Nephron progenitor cell (in vitro differentiated cells): ENCODE measurements around the gene EDIL3.

ENCODE experiments used
- DNase-seq: peaks from one replicate; pipeline ENCODE4 v3.0.0; 2021
- H3K27ac Mint-ChIP-seq: 2 replicates; pipeline ENCODE4 v1.8.0; 2021; ENCODE audit warnings: mild to moderate bottlenecking, moderate library complexity, mixed read lengths
- H3K27me3 Mint-ChIP-seq: 2 replicates; pipeline ENCODE4 v1.8.0; 2021; ENCODE audit warnings: mild to moderate bottlenecking, low read depth, mixed read lengths; ENCODE audit not compliant: poor library complexity
- H3K36me3 Mint-ChIP-seq: 2 replicates; pipeline ENCODE4 v1.8.0; 2021; ENCODE audit warnings: low read depth, mixed read lengths
- H3K4me1 Mint-ChIP-seq: 2 replicates; pipeline ENCODE4 v1.8.0; 2021; ENCODE audit warnings: mixed read lengths
- H3K4me3 Mint-ChIP-seq: 2 replicates; pipeline ENCODE4 v1.8.0; 2021; ENCODE audit warnings: mild to moderate bottlenecking, moderate library complexity, mixed read lengths
- H3K9me3 Mint-ChIP-seq: 2 replicates; pipeline ENCODE4 v1.8.0; 2021; ENCODE audit warnings: mild to moderate bottlenecking, moderate library complexity, mixed read lengths
- TF ChIP-seq, protein P1 (sequence below): fragments of 200-600 bp; sonication (generic); IDR thresholded peaks from 2 replicates; pipeline ENCODE4 v1.5.0; 2021; ENCODE audit warnings: antibody characterized with exemption

Gene EDIL3

DNA sequence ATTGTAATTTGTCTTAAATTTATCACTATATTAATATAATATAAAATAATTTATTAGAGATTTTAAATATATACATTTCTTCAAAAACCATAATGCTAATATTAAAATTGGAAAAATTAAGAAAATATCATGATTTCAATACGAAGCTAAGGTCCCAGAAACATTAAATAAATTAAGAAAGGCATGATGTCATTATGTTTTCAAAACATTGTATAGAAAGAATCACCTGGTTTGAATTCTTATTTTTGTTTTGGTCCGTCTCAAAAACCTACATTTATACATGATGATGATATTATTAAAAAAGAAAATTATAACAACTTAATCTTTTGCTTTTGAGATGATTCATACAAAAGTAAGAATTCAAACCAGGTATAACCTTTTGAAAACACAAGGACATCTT is 8.2 kb upstream of the EDIL3 start:
- DNase-seq = no peak
- TF ChIP-seq, protein P1, sequence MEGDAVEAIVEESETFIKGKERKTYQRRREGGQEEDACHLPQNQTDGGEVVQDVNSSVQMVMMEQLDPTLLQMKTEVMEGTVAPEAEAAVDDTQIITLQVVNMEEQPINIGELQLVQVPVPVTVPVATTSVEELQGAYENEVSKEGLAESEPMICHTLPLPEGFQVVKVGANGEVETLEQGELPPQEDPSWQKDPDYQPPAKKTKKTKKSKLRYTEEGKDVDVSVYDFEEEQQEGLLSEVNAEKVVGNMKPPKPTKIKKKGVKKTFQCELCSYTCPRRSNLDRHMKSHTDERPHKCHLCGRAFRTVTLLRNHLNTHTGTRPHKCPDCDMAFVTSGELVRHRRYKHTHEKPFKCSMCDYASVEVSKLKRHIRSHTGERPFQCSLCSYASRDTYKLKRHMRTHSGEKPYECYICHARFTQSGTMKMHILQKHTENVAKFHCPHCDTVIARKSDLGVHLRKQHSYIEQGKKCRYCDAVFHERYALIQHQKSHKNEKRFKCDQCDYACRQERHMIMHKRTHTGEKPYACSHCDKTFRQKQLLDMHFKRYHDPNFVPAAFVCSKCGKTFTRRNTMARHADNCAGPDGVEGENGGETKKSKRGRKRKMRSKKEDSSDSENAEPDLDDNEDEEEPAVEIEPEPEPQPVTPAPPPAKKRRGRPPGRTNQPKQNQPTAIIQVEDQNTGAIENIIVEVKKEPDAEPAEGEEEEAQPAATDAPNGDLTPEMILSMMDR = no peak
- H3K4me3 Mint-ChIP-seq = no peak overlapping the region
- H3K27ac Mint-ChIP-seq = no peak overlapping the region
- no peaks in the 10 kb centered on the region for H3K36me3 Mint-ChIP-seq
- no peaks in the 10 kb centered on the region for H3K9me3 Mint-ChIP-seq
- peaks cover 7% of the 10 kb centered on the region for H3K27me3 Mint-ChIP-seq
- H3K4me1 Mint-ChIP-seq = peaks cover 16% of the 10 kb centered on the region

DNA sequence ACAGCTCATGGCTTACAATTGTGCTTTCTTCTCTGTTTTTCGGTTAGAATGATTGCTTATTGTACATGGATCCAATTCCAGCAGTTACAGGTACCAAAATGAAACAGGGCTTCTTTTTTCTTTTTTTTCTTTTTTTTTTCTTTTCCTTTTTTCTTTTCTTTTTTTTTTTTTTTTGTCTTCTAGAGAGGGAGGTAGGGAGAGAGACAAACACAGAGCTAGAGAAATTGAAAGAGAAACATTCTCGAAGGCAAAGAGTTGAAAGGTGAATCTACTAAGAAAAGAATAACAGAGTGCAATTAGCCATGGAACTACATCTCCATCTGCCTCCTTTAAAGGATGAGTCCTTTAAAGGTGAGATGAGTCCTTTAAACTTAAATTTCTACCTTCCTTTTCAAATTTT is 1.0 kb upstream of the EDIL3 start:
- no peaks in the 10 kb centered on the region for H3K36me3 Mint-ChIP-seq
- peaks cover 27% of the 10 kb centered on the region for H3K4me1 Mint-ChIP-seq

DNA sequence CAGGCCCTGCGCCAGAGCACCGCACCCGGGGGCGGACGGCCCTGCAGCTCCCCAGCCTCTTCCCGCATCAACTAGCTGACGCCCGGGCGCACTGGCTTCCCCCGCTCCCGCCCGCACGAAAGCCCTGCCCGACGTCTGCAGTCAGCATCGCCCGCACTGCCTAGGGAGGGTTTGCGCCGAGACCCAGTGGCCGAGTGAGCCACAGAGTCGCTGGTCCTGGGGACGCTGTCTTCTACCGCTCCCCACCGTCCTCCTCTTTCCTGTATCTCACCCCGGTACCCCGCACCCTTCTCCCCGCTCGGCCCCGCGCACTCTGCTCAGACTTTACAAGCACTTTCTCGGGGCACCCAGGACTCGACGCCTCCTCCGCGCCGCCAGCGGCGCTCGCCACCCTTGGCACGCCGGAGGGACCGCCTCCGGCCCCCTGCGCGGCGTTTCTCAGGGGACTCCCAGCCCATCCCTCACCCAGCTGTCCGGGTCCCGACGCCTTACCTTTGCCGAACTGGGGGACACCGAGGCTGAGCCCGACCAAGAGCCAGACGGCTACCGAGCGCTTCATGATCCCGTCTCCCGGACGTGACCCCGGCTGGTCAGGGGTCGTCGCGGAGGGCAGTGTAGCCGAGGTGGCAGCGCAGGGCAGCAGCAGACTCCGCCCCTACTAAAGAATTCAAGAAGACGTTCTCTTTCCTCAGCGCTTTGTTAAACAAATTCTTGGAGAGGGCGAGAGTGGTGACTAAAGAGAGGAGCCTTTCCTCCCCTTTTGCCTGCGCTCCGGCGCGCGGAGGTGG is 670 bp downstream of the EDIL3 start:
- TF ChIP-seq, protein P1 = no peak
- no peaks in the 10 kb centered on the region for H3K36me3 Mint-ChIP-seq
- peak; percentile 68 for DNase-seq
- H3K27ac Mint-ChIP-seq = peak overlapping the region; percentile 57
- H3K9me3 Mint-ChIP-seq = no peaks in the 10 kb centered on the region
- peaks cover 23% of the 10 kb centered on the region for H3K27me3 Mint-ChIP-seq
- peak overlapping the region; percentile 98 for H3K4me3 Mint-ChIP-seq
- peaks cover 27% of the 10 kb centered on the region for H3K4me1 Mint-ChIP-seq

More for the DNA sequence above, 1.0 kb upstream of the EDIL3 start:
- TF ChIP-seq, protein P1 = no peak
- peak overlapping the region; percentile 98 for H3K4me3 Mint-ChIP-seq
- H3K27ac Mint-ChIP-seq = no peak overlapping the region
- no peaks in the 10 kb centered on the region for H3K9me3 Mint-ChIP-seq
- H3K27me3 Mint-ChIP-seq = peaks cover 23% of the 10 kb centered on the region
- no peak for DNase-seq

DNA sequence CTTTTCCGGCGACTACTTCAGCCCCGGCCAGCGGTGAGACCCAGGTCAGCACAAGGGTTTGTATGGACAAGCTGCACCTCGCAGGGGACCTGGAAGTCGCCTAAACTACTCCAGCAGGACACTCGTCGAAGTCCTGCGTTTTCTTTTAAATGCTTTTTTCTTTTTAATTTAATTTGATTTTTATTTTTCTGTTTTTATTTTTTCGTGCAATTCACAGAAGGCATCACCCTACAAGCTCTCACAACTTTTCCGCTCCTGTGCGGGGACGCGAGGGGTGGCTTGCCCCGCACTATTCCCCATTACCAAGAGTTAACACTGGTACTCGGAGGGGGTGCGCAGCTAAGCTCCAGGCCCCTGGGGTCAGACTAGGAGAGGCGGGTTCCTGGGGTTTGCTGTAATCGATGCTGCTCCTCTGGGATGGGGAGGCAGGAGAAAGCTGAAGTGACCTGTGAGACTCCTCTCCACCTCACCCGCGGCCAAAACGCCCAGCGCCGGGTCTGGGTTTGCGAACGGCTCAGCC is 1.3 kb downstream of the EDIL3 start:
- H3K27ac Mint-ChIP-seq = no peak overlapping the region
- TF ChIP-seq, protein P1 = no peak
- H3K36me3 Mint-ChIP-seq = no peaks in the 10 kb centered on the region
- no peak for DNase-seq
- H3K27me3 Mint-ChIP-seq = peaks cover 23% of the 10 kb centered on the region
- peak overlapping the region; percentile 98 for H3K4me3 Mint-ChIP-seq
- no peaks in the 10 kb centered on the region for H3K9me3 Mint-ChIP-seq
- H3K4me1 Mint-ChIP-seq = peaks cover 34% of the 10 kb centered on the region

DNA sequence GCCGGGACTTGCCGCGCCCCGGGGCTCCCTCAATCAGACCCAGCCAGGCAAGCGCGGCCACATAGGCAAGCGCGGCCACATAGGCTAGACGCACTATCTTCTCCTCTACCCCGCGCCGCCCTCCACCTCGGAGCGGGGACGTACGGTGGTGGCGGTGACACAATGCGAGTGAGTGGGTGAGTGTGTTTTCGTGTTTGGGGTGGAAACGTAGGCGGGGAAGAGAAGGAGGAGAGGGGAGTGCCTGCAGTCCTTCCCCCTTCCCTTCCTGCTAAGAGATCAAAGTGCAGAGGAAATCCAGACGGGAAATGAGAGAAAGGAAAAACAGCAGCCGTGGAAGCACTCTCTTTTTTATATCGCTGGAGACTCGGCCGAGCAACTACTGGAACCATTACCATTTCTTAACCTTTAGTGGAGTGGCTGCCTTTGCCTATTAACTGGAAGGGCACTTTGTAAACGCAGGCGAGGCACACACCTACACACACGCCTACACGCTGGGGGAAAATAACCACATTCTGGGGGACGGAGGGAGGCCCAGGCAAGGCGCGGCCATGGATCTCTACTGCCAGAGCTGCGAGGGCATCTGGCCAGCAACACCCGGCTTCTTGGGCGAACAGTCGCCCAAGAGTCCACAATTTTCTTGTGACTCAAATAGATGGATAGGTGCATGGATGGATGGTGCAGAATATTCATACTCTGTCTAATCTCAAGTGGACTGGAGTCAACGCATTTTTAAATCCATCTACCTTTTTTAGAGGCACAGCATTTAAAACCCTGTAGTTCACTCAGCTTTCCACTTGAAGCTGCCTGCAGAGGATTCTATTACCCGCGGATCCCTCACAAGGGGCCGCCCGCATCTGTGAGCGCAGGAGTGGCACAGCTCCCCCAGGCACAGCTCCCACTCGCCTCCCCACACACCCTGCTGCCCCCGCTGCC is 2.1 kb downstream of the EDIL3 start:
- Mint-ChIP-seq H3K4me1 (peaks cover 35% of the 10 kb centered on the region), H3K27ac (peak overlapping the region; percentile 97), H3K36me3 (no peaks in the 10 kb centered on the region), H3K9me3 (no peaks in the 10 kb centered on the region), H3K27me3 (peaks cover 23% of the 10 kb centered on the region), H3K4me3 (peak overlapping the region; percentile 98)
- TF ChIP-seq, protein P1 = no peak
- DNase-seq = peak; percentile 75
